ENCODE results near the gene HJV. TPM values are rescaled to one million over a fixed set of nuclear protein-coding genes. Genes with fewer than 3 reads are reported as not detected.

Gene HJV
- polyA plus RNA-seq, 3 donors = not detected

- TF ChIP-seq CTCF (IDR thresholded peaks at IDR 0.05) = no peak
Observed at GRCh38 chr1:146019231-146020057, 2.1 kb downstream of the HJV start.

GRCh38 chr1:146016891-146017290 is 4.6 kb downstream of the HJV start:
- Histone ChIP-seq H3K9me3 (replicated peaks in 1 of 2; ENCODE audit: control insufficient read depth in 1 of 2, insufficient read depth in 1 of 2, low read length in 2 of 2) (peaks cover 0 to 7% of the 10 kb centered on the region in 2 donors), H3K9ac (ENCODE audit: insufficient read depth, low read length, poor library complexity, severe bottlenecking) (no peak overlapping the region), H3K27me3 (ENCODE audit: control insufficient read depth in 2 of 2, insufficient read depth in 2 of 2, low read length in 2 of 2) (peaks cover 17 to 23% of the 10 kb centered on the region in 2 donors), H2AFZ (ENCODE audit: insufficient read depth, low read depth, low read length, poor library complexity, severe bottlenecking) (no peak overlapping the region), H3K4me2 (replicated peaks; ENCODE audit: extremely low read depth, low read length, poor library complexity, severe bottlenecking) (no peak overlapping the region), H3K27ac (ENCODE audit: low read depth in 1 of 2, low read length in 2 of 2) (no peak overlapping the region), H3K79me2 (ENCODE audit: insufficient read depth, low read length) (no peaks in the 10 kb centered on the region), H3K4me1 (ENCODE audit: control insufficient read depth in 1 of 2, insufficient read depth in 2 of 2, low read length in 2 of 2) (peaks cover 15 to 17% of the 10 kb centered on the region in 2 donors), H3K36me3 (replicated peaks in 1 of 2; ENCODE audit: control insufficient read depth in 1 of 2, insufficient read depth in 2 of 2, low read length in 2 of 2) (no peaks in the 10 kb centered on the region), H4K20me1 (ENCODE audit: insufficient read depth, low read length) (no peaks in the 10 kb centered on the region), H3K4me3 (replicated peaks in 1 of 3; ENCODE audit: low read depth in 2 of 3, low read length in 3 of 3) (no peak overlapping the region)
- intact Hi-C loops (cut with micrococcal nuclease) = loop anchor here (5.0 to 10.0 kb wide), 2 partner anchors 122 to 170 kb away; partner anchors contain the start of gene NUDT17 (in 1 of the 2)
- peaks cover 32 to 41% (median 32%) of the 10 kb centered on the region in 3 donors for H3K27me3 Mint-ChIP-seq (ENCODE audit: low read depth in 3 of 3)
- H3K27ac Mint-ChIP-seq = no peak overlapping the region
- H3K4me1 Mint-ChIP-seq = peaks cover 21% of the 10 kb centered on the region
- peaks cover 0 to 6% (median 2%) of the 10 kb centered on the region in 7 donors for H3K9me3 Mint-ChIP-seq
- H3K36me3 Mint-ChIP-seq = peaks cover 0 to 5% of the 10 kb centered on the region in 2 donors
- no peak overlapping the region for H3K4me3 Mint-ChIP-seq
- no peak for DNase-seq
- TF ChIP-seq CTCF (IDR thresholded peaks at IDR 0.05) = no peak
- no CpG with 5 or more reads among the region's 1 CpG for WGBS (ENCODE audit: insufficient coverage)

More at GRCh38 chr1:146019231-146020057, 2.1 kb downstream of the HJV start:
- WGBS (ENCODE audit: insufficient coverage) = 8% methylated on average over 31 of the region's 43 CpGs
- Histone ChIP-seq H2AFZ (ENCODE audit: insufficient read depth, low read depth, low read length, poor library complexity, severe bottlenecking) (peak overlapping the region; percentile 60), H3K4me3 (replicated peaks in 1 of 3; ENCODE audit: low read depth in 2 of 3, low read length in 3 of 3) (peak overlapping the region in 1 of 3 experiments; percentile 49), H3K27me3 (ENCODE audit: control insufficient read depth in 2 of 2, insufficient read depth in 2 of 2, low read length in 2 of 2) (peaks cover 17 to 23% of the 10 kb centered on the region in 2 donors), H3K9ac (ENCODE audit: insufficient read depth, low read length, poor library complexity, severe bottlenecking) (no peak overlapping the region), H3K27ac (ENCODE audit: low read depth in 1 of 2, low read length in 2 of 2) (no peak overlapping the region), H3K36me3 (replicated peaks in 1 of 2; ENCODE audit: control insufficient read depth in 1 of 2, insufficient read depth in 2 of 2, low read length in 2 of 2) (no peaks in the 10 kb centered on the region), H4K20me1 (ENCODE audit: insufficient read depth, low read length) (no peaks in the 10 kb centered on the region), H3K4me2 (replicated peaks; ENCODE audit: extremely low read depth, low read length, poor library complexity, severe bottlenecking) (peak overlapping the region; percentile 56), H3K4me1 (ENCODE audit: control insufficient read depth in 1 of 2, insufficient read depth in 2 of 2, low read length in 2 of 2) (peaks cover 15 to 17% of the 10 kb centered on the region in 2 donors), H3K79me2 (ENCODE audit: insufficient read depth, low read length) (no peaks in the 10 kb centered on the region), H3K9me3 (replicated peaks in 1 of 2; ENCODE audit: control insufficient read depth in 1 of 2, insufficient read depth in 1 of 2, low read length in 2 of 2) (peaks cover 0 to 7% of the 10 kb centered on the region in 2 donors)
- Mint-ChIP-seq H3K36me3 (peaks cover 0 to 5% of the 10 kb centered on the region in 2 donors), H3K27ac (peak overlapping the region in 1 of 7 donors; percentile 24), H3K4me1 (peaks cover 17% of the 10 kb centered on the region), H3K27me3 (ENCODE audit: low read depth in 3 of 3) (peaks cover 32 to 41% (median 35%) of the 10 kb centered on the region in 3 donors), H3K4me3 (peak overlapping the region; percentile 66 to 75), H3K9me3 (peaks cover 0 to 6% (median 2%) of the 10 kb centered on the region in 7 donors)
- intact Hi-C loops (cut with micrococcal nuclease) = loop anchor here (2.0 to 10.0 kb wide), 3 partner anchors 17 to 172 kb away; partner anchors contain the start of gene NUDT17 (in 1 of the 2)
- DNase-seq = no peak
